HepG2 (cell line): Measurements from ENCODE around the gene TMEM151A. TPM values are rescaled to one million over a fixed set of nuclear protein-coding genes. Genes with fewer than 3 reads are reported as not detected.
A peak's percentile ranks its signal among the peaks of the same experiment; 100 is the strongest.
"Not testable (repeated sequence)": the region's sequence is repeated elsewhere in the genome, so short reads cannot be mapped to it uniquely, and the experiment has no call there.

Source experiments
- ATAC-seq: fragments of 200-7000 bp; cut with Tn5 transposase; 3 replicates; pipeline ENCODE4 v1.9.1; 2020; ENCODE audit warnings: mild to moderate bottlenecking, moderate library complexity
- BruUV-seq: library from RNA; stranded (reverse); fragments of 400-500 nt; replicated peaks from 2 replicates; lab custom pipeline; 2021; lab: Mats Ljungman, UMichigan
- CTCF ChIA-PET: fragments of 300-600 bp; formaldehyde crosslinking; extraction: SDS; loops from one replicate; lab custom pipeline; 2021; ENCODE audit warnings: low total read pairs, inconsistent platforms, low intra/inter-chr PET ratio; lab: Yijun Ruan, JAX
- POLR2A ChIA-PET: fragments of 350-600 bp; sonication (Branson Sonifier 250); formaldehyde crosslinking; loops from one replicate; lab custom pipeline; 2020; ENCODE audit warnings: antibody characterized with exemption, inconsistent platforms; lab: Yijun Ruan, JAX
- DNase-seq: peaks from one replicate; pipeline ENCODE4 v3.0.0-alpha.2; 2015; ENCODE audit warnings: low spot score
- FAIRE-seq: peaks from 3 replicates; lab custom pipeline; 2011; peaks lifted over from hg19 to GRCh38; lab: Jason Lieb, UNC
- H2AFZ ChIP-seq: one replicate; pipeline ENCODE4 v1.6.1; 2011; ENCODE audit warnings: low read length, inconsistent platforms
- H3K27ac ChIP-seq: fragments of 300-600 bp; 3 replicates; pipeline ENCODE4 v1.8.0; 2011; ENCODE audit warnings: mixed run types, mild to moderate bottlenecking, mixed read lengths, low read length, inconsistent platforms; ENCODE audit not compliant: insufficient read depth; ENCODE audit errors: extremely low read length
- H3K27me3 ChIP-seq, 2 experiments: fragments of 200-600 bp in 1 of 2; 2 replicates in 1 of 2; 3 replicates in 1 of 2; pipeline versions ENCODE4 v1.6.0 to v1.8.0; 2011; ENCODE audit warnings: low read length in 2 of 2, mild to moderate bottlenecking in 2 of 2, moderate library complexity in 2 of 2, inconsistent platforms in 1 of 2; ENCODE audit not compliant: insufficient read depth in 2 of 2, control insufficient read depth in 1 of 2
- H3K36me3 ChIP-seq, 2 experiments: fragments of 200-600 bp in 1 of 2; replicated peaks in 1 of 2; 2 replicates in 1 of 2; 3 replicates in 1 of 2; pipeline versions ENCODE4 v1.5.1 to v1.8.0; 2011; ENCODE audit warnings: low read length in 2 of 2, inconsistent platforms in 1 of 2; ENCODE audit not compliant: insufficient read depth in 2 of 2, control insufficient read depth in 1 of 2
- H3K4me1 ChIP-seq: 2 replicates; pipeline ENCODE4 v1.5.1; 2012; ENCODE audit warnings: low read length, inconsistent platforms; ENCODE audit not compliant: insufficient read depth
- H3K4me2 ChIP-seq: 2 replicates; pipeline ENCODE4 v1.6.0; 2011; ENCODE audit warnings: low read depth, low read length, inconsistent platforms
- H3K4me3 ChIP-seq, 3 experiments: fragments of 200-600 bp in 1 of 3; sonication (generic), shearing (Covaris generic) in 1 of 3; replicated peaks in 1 of 3; 2 replicates each; pipeline ENCODE4 v1.5.1; 2011 to 2016; ENCODE audit warnings: low read length in 3 of 3, inconsistent platforms in 2 of 3, low read depth in 2 of 3, mild to moderate bottlenecking in 2 of 3, control low read depth in 1 of 3, mixed read lengths in 1 of 3; ENCODE audit not compliant: insufficient read depth in 1 of 3
- H3K79me2 ChIP-seq: one replicate; pipeline ENCODE4 v1.6.1; 2011; ENCODE audit warnings: low read length, inconsistent platforms; ENCODE audit not compliant: insufficient read depth
- H3K9ac ChIP-seq: 2 replicates; pipeline ENCODE4 v1.6.0; 2011; ENCODE audit warnings: mild to moderate bottlenecking, low read depth, low read length, inconsistent platforms; ENCODE audit not compliant: insufficient read depth
- H3K9me3 ChIP-seq: 2 replicates; pipeline ENCODE4 v1.5.1; 2012; ENCODE audit warnings: mild to moderate bottlenecking, low read length
- H4K20me1 ChIP-seq: 2 replicates; pipeline ENCODE4 v1.6.0; 2011; ENCODE audit warnings: inconsistent platforms, mild to moderate bottlenecking, low read length, moderate library complexity; ENCODE audit not compliant: insufficient read depth
- GFI1 ChIP-seq: sonication (generic); formaldehyde crosslinking; IDR thresholded peaks from 2 replicates; pipeline ENCODE4 v1.5.0; 2020; ENCODE audit warnings: missing genetic modification reagents, mild to moderate bottlenecking, borderline replicate concordance
- MATR3 ChIP-seq: sonication (generic); formaldehyde crosslinking; IDR thresholded peaks from 2 replicates; pipeline ENCODE4 v1.4.0; 2020; ENCODE audit warnings: missing genetic modification reagents
- MEIS1 ChIP-seq: sonication (generic); formaldehyde crosslinking; IDR thresholded peaks from 2 replicates; pipeline ENCODE4 v1.9.0; 2021; ENCODE audit warnings: mild to moderate bottlenecking, missing genetic modification reagents, moderate library complexity, borderline replicate concordance
- PPARG ChIP-seq: conservative IDR thresholded peaks from 2 replicates; pipeline ENCODE4 v1.6.1; 2016; ENCODE audit warnings: missing biosample characterization, missing genetic modification reagents
- YY1 ChIP-seq: IDR thresholded peaks from 2 replicates; pipeline ENCODE4 v1.6.1; 2011; ENCODE audit warnings: low read length, low read depth, moderate library complexity, mild to moderate bottlenecking; ENCODE audit not compliant: insufficient read depth, insufficient replicate concordance
- ZNF724P ChIP-seq: sonication (generic); formaldehyde crosslinking; IDR thresholded peaks from 2 replicates; pipeline ENCODE4 v1.8.0; 2022; ENCODE audit warnings: missing genetic modification reagents, borderline replicate concordance
- WGBS: methylation state at CpG from one replicate; pipeline ENCODE4 v1.1.6; 2017; ENCODE audit warnings: low lambda C conversion rate; 5-methylcytosine and 5-hydroxymethylcytosine counted together
- in situ Hi-C: cut with HindIII; loops from 2 replicates; pipeline ENCODE4 v1.10.0; 2017; ENCODE audit warnings: low pct_unique_long_range_greater_than_20kb; ENCODE audit not compliant: extremely low pct_ligation_motif_present
- intact Hi-C: fragments of 100-400 bp; cut with micrococcal nuclease; formaldehyde crosslinking; loops from one replicate; pipeline ENCODE4 v1.10.0; 2022; ENCODE audit not compliant: unreplicated experiment
- polyA plus RNA-seq, 8 experiments: library from polyadenylated mRNA; depleted of rRNA in 3 of 8; stranded (reverse) in 7 of 8; unstranded in 1 of 8; fragments of >200 nt; fragmentation: Illumina TruSeq in 4 of 8; extraction: Trizol in 4 of 8; gene quantifications; 2 replicates each; pipeline versions ENCODE4 v1.2.1 to v1.2.3, GENCODE V29; 2011 to 2016; ENCODE audit warnings: low read depth in 4 of 8, missing spikeins in 1 of 8, mixed read lengths in 1 of 8; ENCODE audit not compliant: insufficient read depth in 1 of 8
- total RNA-seq, 5 experiments: library from RNA; depleted of rRNA; stranded (reverse); fragments of >200 nt; fragmentation: Illumina TruSeq; extraction: Trizol; gene quantifications; 2 replicates each; pipeline ENCODE4 v1.2.3, GENCODE V29; 2016; ENCODE audit warnings: low read depth in 1 of 5

TMEM151A gene
- total and polyA plus RNA-seq, 2 of the 13 experiments (the other 11 are each of a cell fraction or from before 2014, with no cell fraction given) = 0.18 to 0.33 TPM

GRCh38 chr11:66318600-66318970 is 26.9 kb downstream of the TMEM151A start:
- POLR2A ChIA-PET = interaction anchor here (1.0 to 3.7 kb wide), 7 partner anchors 8 to 51 kb away, joined by 3 to 28 read pairs (median 6); partner anchors contain the start of genes B4GAT1, RIN1 and YIF1A
- no peaks in the 10 kb centered on the region for H3K9me3 ChIP-seq
- H3K4me1 ChIP-seq = peaks cover 51% of the 10 kb centered on the region

GRCh38 chr11:66320289-66320688 is 28.6 kb downstream of the TMEM151A start:
- H3K79me2 ChIP-seq, ATAC-seq, BruUV-seq, H3K27ac ChIP-seq, H3K36me3 ChIP-seq, FAIRE-seq, H3K4me3 ChIP-seq, H3K9me3 ChIP-seq, POLR2A ChIA-PET, H3K4me2 ChIP-seq, H4K20me1 ChIP-seq, DNase-seq, intact Hi-C loops, H3K9ac ChIP-seq, CTCF ChIA-PET, H2AFZ ChIP-seq, in situ Hi-C loops: not testable (repeated sequence)
- Histone ChIP-seq H3K4me1 (peaks cover 47% of the 10 kb centered on the region), H3K27me3 (peaks cover 0 to 17% of the 10 kb centered on the region in 2 experiments; a peak in 3 of 5 replicates)
- 70% methylated on average over 2 of the region's 2 CpGs for WGBS

More at GRCh38 chr11:66318600-66318970, 26.9 kb downstream of the TMEM151A start:
- H3K27ac ChIP-seq = no peak overlapping the region
- in situ Hi-C loops = no loop called here
- FAIRE-seq = no peak
- no peaks in the 10 kb centered on the region for H3K36me3 ChIP-seq
- no peaks in the 10 kb centered on the region for H3K79me2 ChIP-seq
- H3K4me3 ChIP-seq = no peak overlapping the region
- WGBS = 17% methylated on average over 3 of the region's 3 CpGs
- BruUV-seq = no TSS peak
- CTCF ChIA-PET = no interaction called here
- intact Hi-C loops = loop anchor here (10.0 kb wide), 1 partner anchor 66 kb away; no protein-coding TSS in a partner anchor
- 0 out of 2 replicates have a peak, but pooled peaks have one; percentile 5 for TF ChIP-seq GFI1 (CRISPR knock-in tag)
- TF ChIP-seq PPARG (CRISPR knock-in tag) = 0 out of 2 replicates have a peak, but pooled peaks have one; percentile 6
- TF ChIP-seq YY1 = no peak
- TF ChIP-seq MEIS1 (CRISPR knock-in tag) = no peak
- no peak for TF ChIP-seq MATR3 (CRISPR knock-in tag)
- TF ChIP-seq ZNF724P (CRISPR knock-in tag) = 0 out of 2 replicates have a peak, but pooled peaks have one; percentile 52
- no peak for DNase-seq
- H4K20me1 ChIP-seq = no peaks in the 10 kb centered on the region
- 0 out of 5 replicates have a peak, but pooled peaks cover 0 to 7% of the 10 kb centered on the region in 2 experiments for H3K27me3 ChIP-seq
- peak overlapping the region; percentile 78 for H3K4me2 ChIP-seq
- no peak overlapping the region for H2AFZ ChIP-seq
- no peak for ATAC-seq
- no peak overlapping the region for H3K9ac ChIP-seq

- WGBS = 71% methylated on average over 6 of the region's 6 CpGs
- H3K4me3 ChIP-seq, DNase-seq, H3K27ac ChIP-seq, FAIRE-seq, H3K9ac ChIP-seq, BruUV-seq, ATAC-seq, H3K36me3 ChIP-seq, H3K9me3 ChIP-seq, H4K20me1 ChIP-seq, POLR2A ChIA-PET, in situ Hi-C loops, intact Hi-C loops, H3K79me2 ChIP-seq, H3K4me2 ChIP-seq, H2AFZ ChIP-seq: not testable (repeated sequence)
- CTCF ChIA-PET = interaction anchor here (2.2 kb wide), 1 partner anchor 9 kb away, joined by 24 read pairs; no protein-coding TSS in a partner anchor
- peaks cover 52% of the 10 kb centered on the region for H3K4me1 ChIP-seq
- peaks cover 0 to 21% of the 10 kb centered on the region in 2 experiments; a peak in 3 of 5 replicates for H3K27me3 ChIP-seq
Observed at GRCh38 chr11:66320748-66321147, 29.1 kb downstream of the TMEM151A start.
